Omental fat pad (tissue), 4 donors: Measurements from ENCODE around the gene PTPRD. TPM values are rescaled to one million over a fixed set of nuclear protein-coding genes. Genes with fewer than 3 reads are reported as not detected.
"Not testable (repeated sequence)": the region's sequence is repeated elsewhere in the genome, so short reads cannot be mapped to it uniquely, and the experiment has no call there.

Source experiments
- ATAC-seq: fragments of 150-250 bp; one replicate; pipeline ENCODE4 v1.9.1; 2016; ENCODE audit warnings: mild to moderate bottlenecking, moderate library complexity; ENCODE audit not compliant: low FRiP score
- DNase-seq: peaks from one replicate; pipeline ENCODE4 v3.0.0-alpha.2; 2019; ENCODE audit warnings: low spot score
- CTCF ChIP-seq, 3 donors: fragments of 450-650 bp; IDR thresholded peaks; one replicate each; pipeline ENCODE4 v1.5.1; 2016 to 2017; ENCODE audit warnings: antibody characterized with exemption in 3 of 3, mild to moderate bottlenecking in 3 of 3, moderate library complexity in 2 of 3
- total RNA-seq, 4 donors: library from RNA; depleted of rRNA; stranded (reverse); fragments of >200 nt; gene quantifications; one replicate each; pipeline ENCODE4 v1.1.0, GENCODE V29; 2016

Gene PTPRD
- total RNA-seq, 4 donors from 2014 or later: 3.5 to 34.2 (median 11.2) TPM

GRCh38 chr9:9112001-9112720 lies 1500.6 kb downstream of the PTPRD start:
- ATAC-seq (no peak), DNase-seq (no peak)
- no peak for TF ChIP-seq CTCF (IDR thresholded peaks at IDR 0.05)

DNA sequence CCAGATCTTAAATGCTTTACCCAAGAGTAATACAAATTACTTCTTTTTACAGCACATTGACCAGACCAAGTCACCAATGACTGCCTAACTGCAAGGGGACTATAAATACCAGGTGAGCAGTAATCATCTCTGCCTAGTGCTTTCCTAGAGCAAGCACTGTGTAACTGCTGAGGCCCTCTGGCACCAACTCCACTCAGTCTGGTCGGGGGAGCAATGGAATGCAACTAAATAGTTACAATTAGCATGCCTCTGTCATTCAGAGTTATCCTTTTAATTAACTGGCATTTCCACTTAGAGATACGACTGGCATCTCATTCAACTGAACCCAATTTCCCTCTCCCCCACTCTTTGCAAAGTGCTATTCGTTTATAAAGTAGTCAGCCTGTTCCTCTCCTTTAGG lies 1504.2 kb downstream of the PTPRD start:
- DNase-seq (no peak), ATAC-seq (no peak)
- TF ChIP-seq CTCF (IDR thresholded peaks at IDR 0.05): no peak

GRCh38 chr9:9102295-9102694 lies 1510.5 kb downstream of the PTPRD start:
- no peak for TF ChIP-seq CTCF (IDR thresholded peaks at IDR 0.05)
- no peak for ATAC-seq
- no peak for DNase-seq

DNA sequence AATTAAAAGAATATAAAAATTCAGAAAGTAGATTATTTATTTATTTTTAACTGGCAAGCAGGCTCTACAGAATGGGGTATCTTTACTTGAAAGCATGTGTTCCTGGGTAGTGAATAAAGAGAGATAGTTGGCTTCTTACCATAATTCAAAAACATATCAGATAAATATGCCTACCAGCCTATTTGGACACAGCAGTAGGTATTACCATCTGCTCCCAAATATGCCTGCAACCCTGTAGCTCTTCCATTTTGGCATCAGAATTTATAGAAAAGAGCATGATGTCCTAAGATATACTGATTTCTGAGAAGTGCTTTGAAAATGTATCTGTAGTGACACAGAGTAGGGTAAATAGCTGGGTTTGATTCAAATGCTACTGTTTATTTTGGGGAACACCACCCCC lies 1512.7 kb downstream of the PTPRD start:
- no peak for TF ChIP-seq CTCF (IDR thresholded peaks at IDR 0.05)
- ATAC-seq: no peak
- no peak for DNase-seq

DNA sequence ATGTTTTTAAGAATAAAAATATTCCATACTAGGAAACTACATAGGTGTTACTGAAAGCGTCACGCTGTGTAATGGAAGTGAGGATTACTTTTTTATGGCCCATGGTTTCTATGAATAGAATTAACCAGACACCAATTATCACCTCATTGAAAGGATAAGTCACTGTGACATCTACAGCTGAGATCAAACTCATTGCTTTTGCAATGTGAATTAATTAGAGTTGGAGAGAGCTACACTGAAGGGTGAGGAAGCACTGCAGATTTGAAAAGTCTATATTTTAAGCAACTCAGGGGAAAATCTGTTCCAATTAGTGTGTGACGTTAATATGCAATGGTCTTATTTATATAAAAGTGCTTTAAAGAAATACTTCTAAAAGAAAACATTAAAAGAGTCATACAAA lies 1513.2 kb downstream of the PTPRD start:
- no peak for TF ChIP-seq CTCF (IDR thresholded peaks at IDR 0.05)
- ATAC-seq: no peak
- DNase-seq: no peak

GRCh38 chr9:9097254-9097653 lies 1515.5 kb downstream of the PTPRD start:
- not testable (repeated sequence) for DNase-seq, ATAC-seq

DNA sequence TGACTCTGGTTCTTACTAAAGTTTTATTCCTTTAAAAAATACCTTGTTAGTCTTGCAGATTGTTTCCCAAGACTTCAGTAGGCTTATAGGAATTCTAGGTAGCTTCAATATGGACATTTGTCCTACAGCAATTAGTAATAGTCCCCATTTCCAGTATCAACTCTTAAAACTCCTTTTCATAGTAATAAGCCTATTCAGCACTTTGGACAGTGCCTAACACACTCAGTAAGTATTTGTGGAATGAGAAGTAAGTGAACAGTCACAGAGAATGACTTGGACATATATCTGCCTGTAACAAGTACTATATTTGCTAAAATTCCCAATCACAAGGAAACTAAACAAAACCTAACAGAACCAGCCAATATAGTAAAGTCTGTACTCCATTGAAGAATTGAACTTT lies 1521.4 kb downstream of the PTPRD start:
- no peak for TF ChIP-seq CTCF (IDR thresholded peaks at IDR 0.05)
- ATAC-seq (no peak), DNase-seq (no peak)
